NT2/D1 (cell line): ENCODE measurements around the gene WDR86.

Experiments used
- SUZ12 ChIP-seq: IDR thresholded peaks from 2 replicates; pipeline ENCODE4 v1.6.1; 2011; ENCODE audit not compliant: insufficient read length, insufficient read depth; ENCODE audit errors: extremely low read depth
- YY1 ChIP-seq: IDR thresholded peaks from 2 replicates; pipeline ENCODE4 v1.6.1; 2011; ENCODE audit not compliant: insufficient read length, insufficient read depth
- ZNF274 ChIP-seq: IDR thresholded peaks from 2 replicates; pipeline ENCODE4 v1.6.1; 2011; ENCODE audit warnings: mild to moderate bottlenecking, low read depth, low read length

DNA sequence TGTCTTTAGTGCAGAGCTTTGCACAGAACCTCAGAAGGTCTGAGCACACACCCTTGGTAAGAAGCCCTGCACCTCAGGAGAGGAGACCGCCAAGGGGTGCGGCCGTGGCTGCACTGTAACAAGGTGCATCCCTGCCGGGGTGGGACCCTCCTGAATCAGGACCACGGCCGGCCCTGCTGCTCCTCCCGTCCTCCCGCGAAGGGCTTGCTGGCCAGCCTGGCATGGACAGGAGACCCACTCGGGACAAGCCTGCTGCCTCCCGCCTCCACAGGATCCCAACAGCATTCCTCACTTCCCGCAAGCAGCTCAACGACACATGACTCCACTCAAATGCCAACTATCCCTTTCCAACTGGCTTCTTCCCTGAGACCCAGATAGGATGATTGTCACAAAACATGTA is 12.8 kb downstream of the WDR86 start:
- no peak for TF ChIP-seq SUZ12
- no peak for TF ChIP-seq ZNF274
- no peak for TF ChIP-seq YY1
